Stimulated activated CD4-positive, alpha-beta T cell treated with anti-CD3 and anti-CD28 coated beads, TNF-alpha, amount 100 ng/mL, for 4 hours (primary cell): ENCODE results near the gene MMRN2.
"Not testable (repeated sequence)": the region's sequence is repeated elsewhere in the genome, so short reads cannot be mapped to it uniquely, and the experiment has no call there.

Experiments used
- DNase-seq, 3 experiments: peaks; one replicate each; pipeline ENCODE4 v3.0.0-alpha.2; 2020; ENCODE audit warnings: low read depth in 3 of 3

The MMRN2 gene

DNA sequence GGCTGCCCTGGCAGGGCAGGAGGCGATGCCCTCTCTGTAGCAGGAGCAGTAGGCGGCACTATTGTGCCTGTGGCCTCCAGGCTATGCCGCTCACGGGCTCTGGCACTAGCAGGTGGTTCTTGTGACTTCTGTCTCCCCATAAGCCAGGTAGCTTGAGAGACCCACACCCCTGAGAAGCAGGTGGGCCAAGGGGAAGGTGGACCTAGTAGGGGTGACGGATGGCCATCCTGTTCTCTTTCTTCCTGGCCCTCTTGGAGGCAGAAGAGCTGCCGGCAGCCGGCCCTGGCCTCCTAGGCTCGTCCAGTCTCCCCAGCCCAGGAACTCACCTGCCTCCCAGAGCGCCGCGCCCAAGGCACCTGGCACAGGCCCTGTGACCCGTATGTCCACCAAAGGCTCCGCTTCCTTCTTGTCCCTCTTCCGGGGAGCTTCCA is 15.4 kb downstream of the MMRN2 start:
- no peak for DNase-seq

DNA sequence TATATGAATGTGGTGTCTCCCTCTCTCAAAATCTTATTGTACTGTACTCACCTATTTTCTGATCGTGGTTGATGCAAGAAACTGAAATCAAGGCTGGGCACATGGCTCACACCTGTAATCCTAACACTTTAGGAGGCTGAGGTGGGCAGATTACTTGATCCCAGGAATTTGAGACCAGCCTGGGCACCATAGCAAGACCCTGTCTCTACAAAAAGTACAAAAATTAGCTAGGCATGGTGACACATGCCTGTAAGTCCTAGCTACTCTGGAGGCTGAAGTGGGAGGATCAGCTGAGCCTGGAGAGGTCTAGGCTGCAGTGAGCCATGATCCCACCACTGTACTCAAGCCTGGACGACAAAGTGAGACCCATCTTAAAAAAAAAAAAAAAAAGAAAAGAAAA is 16.0 kb downstream of the MMRN2 start:
- DNase-seq = no peak

DNA sequence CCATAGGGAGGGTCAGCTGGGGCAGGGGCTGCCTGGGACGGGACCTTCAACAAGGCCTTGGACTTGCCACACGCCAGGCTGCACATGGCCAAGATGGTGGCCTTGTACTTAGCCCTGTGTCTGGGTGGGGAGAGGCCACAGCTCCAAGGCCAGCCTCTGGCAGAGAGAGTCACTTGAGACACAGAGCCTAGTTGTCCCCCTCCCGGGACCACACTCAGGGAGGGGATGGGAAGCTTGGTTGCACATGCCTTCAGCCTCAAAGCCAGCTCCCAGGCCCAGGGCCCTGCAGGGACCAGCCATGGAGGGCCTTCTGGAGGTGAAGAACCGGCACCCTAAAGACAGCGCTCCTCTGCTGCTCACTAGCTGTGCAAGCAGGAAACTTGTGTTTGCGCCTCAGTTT is 16.7 kb downstream of the MMRN2 start:
- DNase-seq = no peak

DNA sequence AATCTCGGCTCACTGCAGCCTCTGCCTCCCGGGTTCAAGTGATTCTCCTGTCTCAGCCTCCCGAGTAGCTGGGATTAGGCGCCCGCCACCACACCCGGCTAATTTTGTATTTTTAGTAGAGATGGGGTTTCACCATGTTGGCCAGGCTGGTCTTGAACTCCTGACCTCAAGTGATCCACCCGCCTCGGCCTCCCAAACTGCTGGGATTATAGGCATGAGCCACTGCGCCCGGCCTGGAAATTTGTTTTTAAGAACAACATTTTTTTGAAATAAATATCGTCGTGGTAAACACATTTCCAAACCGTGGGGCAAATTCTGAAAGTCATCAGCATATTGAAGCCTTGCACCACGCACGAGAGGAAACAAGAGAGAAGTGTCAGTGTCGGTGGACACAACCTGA is 17.3 kb downstream of the MMRN2 start:
- not testable (repeated sequence) for DNase-seq

DNA sequence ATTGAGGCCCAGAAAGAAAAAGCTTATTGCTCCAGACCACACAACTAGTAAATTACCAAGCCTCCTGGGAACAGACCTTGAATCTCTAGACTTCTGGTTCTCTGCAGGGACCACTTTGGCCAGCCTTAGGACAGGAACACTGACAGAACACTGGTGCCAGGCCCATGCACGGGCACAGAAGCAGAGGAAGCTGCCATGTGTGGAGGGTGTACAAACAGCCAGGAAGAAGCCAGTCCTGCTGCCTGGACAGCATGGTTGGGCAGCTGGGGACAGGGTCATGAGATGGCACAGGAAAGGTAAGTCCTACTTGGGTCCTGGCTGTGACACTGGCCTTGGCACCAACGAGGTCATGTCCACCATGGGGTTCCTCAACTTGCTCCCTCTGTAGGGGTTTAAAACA is 19.2 kb downstream of the MMRN2 start:
- no peak for DNase-seq

DNA sequence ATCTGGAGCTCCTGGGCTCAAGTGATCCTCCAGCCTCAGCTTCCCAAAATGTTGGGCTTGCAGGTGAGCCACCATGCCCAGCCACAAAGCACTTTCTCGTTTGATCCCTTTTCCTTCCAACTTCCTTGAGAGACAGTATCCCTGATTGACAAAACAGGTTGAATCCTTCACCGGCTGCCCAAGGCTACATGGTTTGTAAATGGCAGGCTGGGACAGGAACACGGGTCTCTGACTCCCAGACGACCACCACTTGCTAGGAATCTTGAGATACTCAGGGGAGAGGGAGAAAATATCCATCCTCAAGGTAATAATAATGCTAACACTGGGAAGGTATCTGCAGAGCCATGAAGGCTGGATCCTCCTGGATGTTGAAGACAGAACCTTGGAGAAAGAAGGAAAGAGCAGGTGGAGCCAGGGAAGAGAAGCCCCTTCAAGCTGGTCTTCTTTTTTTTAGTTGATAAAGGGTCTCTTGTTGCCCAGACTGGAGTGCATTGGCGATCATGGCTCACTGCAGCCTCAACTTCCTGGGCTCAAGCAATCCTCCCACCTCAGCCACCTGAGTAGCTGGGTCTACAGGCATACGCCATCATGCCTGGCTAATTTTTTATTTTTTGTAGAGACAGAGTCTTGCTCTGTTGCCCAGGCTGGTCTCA is 19.8 kb downstream of the MMRN2 start:
- DNase-seq = no peak

DNA sequence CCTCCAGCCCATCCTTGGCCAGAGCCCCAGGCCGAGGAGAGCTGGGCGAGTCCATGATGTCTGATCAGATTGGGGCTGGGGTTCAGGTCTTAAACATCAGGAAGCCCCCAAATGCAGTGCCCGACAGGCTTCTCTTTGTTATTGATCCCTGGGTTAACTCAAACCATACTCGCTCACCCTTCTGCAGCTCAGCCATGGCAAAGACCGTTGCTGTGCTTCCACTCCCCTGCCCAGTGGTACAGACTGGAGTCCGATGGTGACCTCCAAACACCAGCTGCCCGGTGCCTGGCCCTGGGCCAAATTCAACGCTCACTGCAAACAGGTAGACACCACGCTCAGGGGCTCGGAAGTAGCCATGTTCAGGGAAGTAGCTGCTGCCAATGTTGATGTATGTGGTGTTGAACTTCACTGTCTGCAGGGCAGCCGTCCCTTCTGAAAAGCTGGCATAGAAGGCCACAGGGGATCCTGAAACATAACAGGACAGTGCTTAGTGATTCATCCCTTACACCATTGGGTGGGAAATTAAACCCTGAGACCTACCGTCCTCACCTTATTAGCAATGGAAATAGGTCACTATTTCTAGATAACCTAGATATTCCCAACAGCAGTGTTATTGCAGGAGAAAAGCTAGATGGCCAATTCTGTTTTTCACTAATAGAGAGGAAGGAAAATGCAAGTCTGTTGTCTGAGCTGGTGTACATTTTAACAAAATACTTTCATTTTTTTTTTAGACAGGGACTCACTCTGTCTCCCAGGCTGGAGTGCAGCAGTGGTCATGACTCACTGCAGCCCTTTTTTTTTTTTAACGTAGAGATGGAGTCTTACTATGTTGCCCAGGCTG is 20.5 kb downstream of the MMRN2 start:
- DNase-seq = no peak

DNA sequence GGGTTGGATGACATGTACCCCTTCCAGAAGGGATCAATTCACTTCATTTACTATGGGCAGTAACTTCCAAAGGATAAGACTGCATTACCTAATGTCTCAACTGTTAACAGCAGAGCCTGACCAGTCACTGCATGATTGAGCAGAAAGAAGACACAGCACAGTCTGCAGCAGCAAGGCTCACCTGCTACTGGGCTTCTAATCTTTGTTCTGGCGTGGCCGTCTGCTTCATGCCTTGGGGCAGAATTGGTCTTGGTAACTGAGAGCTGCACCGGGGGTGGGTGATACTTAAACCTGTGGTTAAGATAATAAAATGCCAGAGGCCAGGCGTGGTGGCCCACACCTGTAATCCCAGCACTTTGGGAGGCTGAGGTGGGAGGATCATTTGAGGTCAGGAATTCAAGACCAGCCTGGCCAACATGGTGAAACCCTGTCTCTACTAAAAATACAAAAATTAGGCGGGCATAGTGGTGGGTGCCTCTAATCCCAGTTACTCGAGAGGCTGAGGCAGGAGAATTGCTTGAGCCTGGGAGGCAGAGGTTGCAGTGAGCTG is 23.2 kb downstream of the MMRN2 start:
- not testable (repeated sequence) for DNase-seq

DNA sequence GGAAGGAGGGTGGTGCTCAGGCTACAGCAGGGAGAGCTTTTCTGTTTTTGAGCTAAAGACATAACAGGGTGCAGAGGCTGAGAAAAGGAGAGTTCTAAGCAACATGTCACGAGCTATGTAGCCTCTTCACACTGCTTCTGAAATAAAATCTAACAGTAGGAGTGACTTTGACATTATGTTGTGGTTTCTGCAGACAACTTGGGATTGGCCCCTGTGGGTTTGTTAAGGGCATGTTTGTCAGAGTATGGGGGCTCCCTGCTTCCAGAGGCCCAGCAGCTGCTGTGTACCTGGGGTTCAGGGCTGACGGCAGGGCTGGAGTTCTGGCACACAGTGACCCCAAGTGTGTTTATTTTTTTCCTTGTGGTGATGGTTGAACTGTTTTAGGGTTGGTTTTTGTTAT is 24.7 kb downstream of the MMRN2 start:
- no peak for DNase-seq

DNA sequence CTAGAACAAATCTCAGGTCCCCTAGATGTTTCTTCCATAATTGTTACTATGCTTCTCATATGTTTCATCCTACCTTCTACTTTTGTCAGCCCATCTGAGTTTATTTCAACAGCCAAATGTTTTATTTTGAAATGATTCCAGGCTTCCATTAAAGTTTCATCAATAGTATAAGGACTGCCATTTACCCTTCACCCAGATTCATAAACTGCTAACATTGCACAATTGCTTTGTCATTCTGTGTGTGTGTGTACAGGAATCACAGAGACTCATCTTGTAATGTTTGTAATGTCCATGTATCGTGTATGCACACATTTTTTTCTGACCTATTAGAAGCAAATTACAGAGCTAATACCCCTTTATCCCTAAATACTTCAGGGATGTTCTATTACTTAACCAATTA is 25.5 kb downstream of the MMRN2 start:
- no peak for DNase-seq

DNA sequence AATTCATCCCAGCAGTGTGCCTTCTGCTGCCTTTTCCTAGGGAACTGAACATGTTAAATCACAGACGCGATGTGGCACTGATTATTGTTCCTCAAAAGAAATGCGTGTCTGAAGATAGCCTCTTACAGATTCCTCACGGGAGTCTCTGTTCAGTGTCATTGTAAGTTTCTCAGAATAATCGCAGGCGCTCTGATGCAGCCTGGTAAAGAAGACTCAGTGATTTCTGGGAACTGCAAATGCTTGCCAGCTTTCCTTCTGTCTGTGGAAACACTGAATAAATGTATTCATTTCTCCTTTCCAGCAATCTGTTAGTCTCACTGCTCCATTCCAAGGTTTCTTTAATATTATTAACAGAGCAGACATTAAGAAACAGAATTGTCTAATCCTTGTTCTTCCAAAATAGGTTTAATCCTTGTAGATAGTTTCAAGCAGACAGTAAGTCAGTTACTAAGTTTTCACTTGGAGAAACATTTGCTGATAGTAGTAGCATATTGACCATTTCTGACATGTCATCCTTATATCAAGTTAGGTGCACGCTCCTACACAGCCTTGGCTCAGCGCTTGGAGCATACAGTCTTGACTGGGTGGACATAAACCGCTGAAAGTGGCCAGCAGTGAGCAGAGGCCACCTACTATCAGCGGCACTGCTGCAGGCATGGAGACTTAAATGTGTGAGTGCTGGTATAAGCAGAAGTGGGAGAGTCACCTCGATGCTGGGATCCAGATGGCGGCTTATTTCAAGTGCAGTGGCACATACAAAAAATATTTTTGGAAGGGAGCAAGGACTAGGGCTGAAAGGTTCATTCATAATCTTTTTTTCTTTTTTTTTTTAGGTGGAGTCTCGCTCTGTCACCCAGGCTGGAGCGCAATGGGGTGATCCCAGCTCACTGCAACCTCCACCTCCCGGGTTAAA is 27.7 kb downstream of the MMRN2 start:
- DNase-seq = no peak

DNA sequence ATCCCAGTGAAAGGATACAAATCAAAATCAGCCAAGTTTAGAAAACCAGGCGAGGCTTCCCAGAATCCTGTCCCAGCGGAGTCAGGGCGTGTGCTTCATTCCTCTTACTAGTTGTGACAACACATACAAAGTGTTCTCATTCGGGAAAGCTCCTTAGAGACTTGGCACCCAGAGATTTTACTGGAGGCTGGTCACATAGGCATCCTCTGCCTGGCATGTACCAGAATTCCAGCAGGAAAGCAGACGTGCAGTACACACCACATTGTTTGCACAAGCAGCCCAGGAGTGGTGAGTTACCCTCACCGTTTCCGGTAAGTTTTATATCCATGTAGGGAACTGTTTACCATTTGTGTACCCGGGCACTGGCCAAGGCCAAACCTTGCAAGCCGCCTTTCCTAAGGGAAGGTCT is 34.9 kb downstream of the MMRN2 start:
- no peak for DNase-seq

DNA sequence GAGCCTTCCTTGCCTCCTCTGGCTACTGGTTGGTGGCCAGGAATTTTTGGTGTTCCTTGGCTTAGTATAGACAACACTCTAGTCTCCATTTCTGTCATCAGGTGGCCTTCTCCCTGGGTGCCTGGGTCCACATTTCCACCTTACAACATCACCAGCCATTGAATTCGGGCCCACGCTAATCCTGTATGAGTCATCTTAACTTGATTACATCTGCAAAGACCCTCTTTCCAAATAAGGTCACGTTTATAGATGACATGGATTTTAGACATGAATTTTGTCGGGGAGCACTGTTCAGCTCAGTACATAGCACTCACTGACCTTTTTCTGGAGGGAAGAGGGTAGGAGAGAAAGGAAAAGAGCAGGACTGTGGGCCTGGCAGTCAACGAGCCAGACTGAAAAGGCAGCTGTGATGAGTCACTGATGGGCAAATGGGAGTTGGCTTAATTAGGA is 39.4 kb downstream of the MMRN2 start:
- DNase-seq = no peak

DNA sequence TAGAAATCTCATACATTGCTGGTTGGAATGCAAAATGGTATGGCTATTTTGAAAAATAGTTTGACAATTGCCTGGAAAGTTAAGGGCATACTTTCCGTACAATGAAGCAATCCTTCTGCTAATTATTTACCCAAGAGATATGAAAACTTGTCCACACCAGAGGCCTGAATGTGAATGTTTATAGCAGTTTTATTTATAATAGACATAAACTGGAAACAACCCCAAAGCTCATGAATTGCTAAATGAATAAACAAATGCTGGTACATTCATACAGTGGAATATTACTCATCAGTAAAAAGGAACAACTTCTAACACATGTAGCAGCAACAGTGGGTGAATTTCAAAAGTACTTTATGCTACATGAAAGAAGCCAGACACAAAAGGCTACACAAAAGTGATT is 42.7 kb downstream of the MMRN2 start:
- DNase-seq = no peak

DNA sequence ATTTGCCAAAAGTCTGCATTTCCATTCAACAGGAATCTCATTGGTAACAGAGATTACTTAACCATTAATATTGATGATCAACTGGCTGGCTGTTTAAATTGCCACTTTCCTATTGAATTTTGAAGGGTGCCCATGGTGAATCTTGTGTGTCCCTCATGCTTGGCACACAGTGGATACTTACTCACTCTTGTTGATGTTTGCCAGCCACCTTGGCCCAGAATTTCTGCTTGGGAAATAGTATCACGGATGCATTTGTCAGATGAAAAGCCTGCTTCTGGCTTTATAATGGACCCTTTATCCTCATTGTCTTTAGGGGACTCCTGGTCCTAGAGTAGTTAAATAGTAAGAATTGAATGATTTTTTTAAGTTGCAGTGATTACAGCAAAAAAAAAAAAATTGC is 52.0 kb downstream of the MMRN2 start:
- no peak for DNase-seq

DNA sequence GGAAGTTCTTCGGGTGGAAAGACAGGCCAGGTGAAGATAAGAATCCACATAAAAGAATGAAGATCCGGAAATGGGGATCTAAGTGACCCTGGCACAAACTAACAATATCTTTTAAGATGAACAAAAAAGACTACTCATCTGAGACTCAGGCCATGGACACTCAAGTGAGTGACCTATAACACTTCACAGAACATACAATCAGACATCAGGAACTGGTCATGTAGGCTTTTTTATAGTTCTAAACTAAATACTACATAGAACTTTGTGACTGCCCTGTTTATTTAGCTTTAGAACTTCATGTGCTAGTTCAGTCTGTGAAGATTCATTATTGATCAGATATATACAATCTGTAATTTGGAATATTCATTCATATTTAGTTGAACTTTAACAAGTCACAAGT is 52.8 kb downstream of the MMRN2 start:
- DNase-seq = no peak

DNA sequence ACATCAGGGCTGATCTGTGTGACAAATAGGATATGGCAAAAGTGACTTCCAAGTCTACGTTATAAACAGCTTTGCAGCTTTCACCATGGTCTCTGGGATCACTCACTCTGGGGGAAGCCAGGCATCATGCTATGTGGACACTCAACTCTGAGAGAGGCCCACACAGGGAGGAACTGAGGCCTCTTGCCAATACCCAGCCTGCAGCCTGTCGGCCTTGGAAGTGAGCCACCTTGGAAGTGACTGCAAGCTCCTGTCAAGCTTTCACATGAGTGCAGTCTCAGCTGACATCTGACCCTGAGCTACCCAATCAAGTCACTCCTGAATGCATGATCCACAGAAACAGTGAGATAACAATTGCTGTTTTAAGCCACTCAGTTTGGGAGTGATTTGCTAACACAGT is 56.5 kb downstream of the MMRN2 start:
- DNase-seq = no peak

DNA sequence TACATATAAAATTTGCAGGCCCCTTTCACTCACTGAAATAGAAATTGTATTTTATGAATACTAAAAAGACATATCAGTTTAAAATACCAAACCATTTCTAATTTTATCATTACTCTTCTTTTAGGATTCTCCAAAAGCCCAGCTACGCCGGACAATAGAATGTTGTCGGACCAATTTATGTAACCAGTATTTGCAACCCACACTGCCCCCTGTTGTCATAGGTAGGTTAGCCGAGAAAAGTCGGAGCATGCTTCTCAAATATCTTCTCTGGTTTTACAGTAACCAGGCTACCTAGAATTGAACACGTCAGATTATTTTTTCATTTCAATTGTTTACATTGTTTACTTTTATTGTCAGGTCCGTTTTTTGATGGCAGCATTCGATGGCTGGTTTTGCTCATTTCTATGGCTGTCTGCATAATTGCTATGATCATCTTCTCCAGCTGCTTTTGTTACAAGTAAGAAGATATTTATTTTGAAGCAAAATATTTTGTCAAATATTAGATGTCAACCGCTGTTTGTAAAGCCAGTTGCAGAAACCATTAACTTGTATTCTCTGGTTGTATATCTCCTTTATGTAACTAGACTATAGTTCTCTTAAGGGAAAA is 57.6 kb downstream of the MMRN2 start:
- DNase-seq = peak in 2 of 3 experiments; percentile 5 to 13

DNA sequence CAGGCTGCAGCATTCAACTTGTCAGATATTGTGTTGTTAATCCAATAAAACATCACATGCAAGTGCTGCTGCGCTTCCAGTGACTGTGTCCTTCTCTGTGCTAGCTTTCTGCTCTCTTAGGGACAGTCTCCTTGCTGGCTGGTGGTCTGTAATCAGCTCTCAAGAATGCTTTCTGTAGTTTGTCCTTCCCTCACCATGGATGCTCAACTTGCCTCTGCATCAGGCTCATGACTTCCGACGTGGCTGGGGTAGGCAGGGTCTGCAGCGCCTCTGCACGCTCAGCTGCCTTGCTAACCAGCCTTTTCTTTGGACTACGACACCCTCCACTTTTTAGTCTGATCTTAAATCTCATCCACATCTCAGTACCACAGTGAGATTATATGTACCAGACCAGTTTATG is 58.3 kb downstream of the MMRN2 start:
- no peak for DNase-seq

DNA sequence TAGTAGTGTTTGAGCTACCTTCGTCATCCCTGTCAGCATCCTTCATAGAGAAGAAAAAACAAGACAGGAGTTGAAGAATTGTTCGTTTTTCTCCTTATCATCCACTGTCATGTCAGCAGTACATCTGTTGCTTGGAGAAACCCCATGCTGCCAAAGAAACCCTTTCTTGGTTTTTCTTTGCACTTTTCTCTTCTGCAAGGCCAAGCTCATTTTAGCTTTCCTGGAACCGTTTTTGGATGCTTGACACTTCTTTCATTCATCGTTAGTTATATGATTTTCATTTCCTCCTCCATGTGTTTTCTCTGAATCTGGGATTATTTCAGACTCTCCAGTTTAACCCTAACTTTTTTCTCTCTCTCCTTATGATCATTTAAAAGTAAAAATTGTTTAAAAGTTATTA is 58.9 kb downstream of the MMRN2 start:
- no peak for DNase-seq

DNA sequence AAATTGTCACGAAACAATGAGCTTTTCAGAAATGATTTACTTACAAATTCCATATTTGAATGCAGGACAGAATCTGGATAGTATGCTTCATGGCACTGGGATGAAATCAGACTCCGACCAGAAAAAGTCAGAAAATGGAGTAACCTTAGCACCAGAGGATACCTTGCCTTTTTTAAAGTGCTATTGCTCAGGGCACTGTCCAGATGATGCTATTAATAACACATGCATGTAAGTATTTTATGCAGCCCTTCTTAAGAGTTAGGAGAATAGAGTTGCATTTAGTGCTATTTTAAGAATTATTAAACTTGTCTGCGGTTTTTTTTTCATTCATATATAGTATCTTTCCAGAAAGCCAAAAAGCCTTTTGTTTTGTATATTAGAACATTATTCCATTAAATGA is 67.4 kb downstream of the MMRN2 start:
- DNase-seq = no peak
